ENCODE measurements around the gene SEC24D.

The SEC24D gene

GRCh38 chr4:118829107-118829506 lies 6.8 kb downstream of the SEC24D start:
- Histone ChIP-seq H2BK5ac (ENCODE audit: low read depth, low read length, poor library complexity) (no peak overlapping the region), H3K9me3 (ENCODE audit: insufficient read depth, low read depth, low read length) (no peaks in the 10 kb centered on the region), H2BK12ac (ENCODE audit: low read length) (no peak overlapping the region), H3K27me3 (ENCODE audit: insufficient read depth, low read length) (no peaks in the 10 kb centered on the region), H3K14ac (ENCODE audit: low read length) (no peak overlapping the region), H4K8ac (ENCODE audit: low read depth, low read length) (no peak overlapping the region), H3K23ac (ENCODE audit: low read length) (no peak overlapping the region), H4K12ac (ENCODE audit: low read depth, low read length) (no peak overlapping the region), H3K18ac (ENCODE audit: low read length) (no peak overlapping the region), H2AFZ (ENCODE audit: insufficient read depth, low read length, poor library complexity) (no peak overlapping the region), H3K79me1 (ENCODE audit: low read length) (no peaks in the 10 kb centered on the region), H3K4me2 (ENCODE audit: low read length) (no peak overlapping the region), H3K4ac (ENCODE audit: low read depth, low read length) (peak overlapping the region; percentile 70), H3K79me2 (ENCODE audit: control insufficient read depth, insufficient read depth, low read length, poor library complexity) (peaks cover 9% of the 10 kb centered on the region), H3K9ac (ENCODE audit: low read length) (no peak overlapping the region), H3K4me1 (ENCODE audit: control insufficient read depth in 1 of 2, insufficient read depth in 2 of 2, low read length in 2 of 2) (peaks cover 3 to 10% of the 10 kb centered on the region in 2 experiments), H3K27ac (ENCODE audit: low read depth, low read length) (no peak overlapping the region), H2AK5ac (ENCODE audit: low read length) (no peak overlapping the region), H2BK120ac (ENCODE audit: insufficient read depth, low read length, poor library complexity) (no peak overlapping the region), H3K4me3 (ENCODE audit: low read depth, low read length) (no peak overlapping the region), H3K36me3 (ENCODE audit: control insufficient read depth in 1 of 2, insufficient read depth in 2 of 2, low read length in 2 of 2) (peaks cover 26 to 41% of the 10 kb centered on the region in 2 experiments), H4K91ac (ENCODE audit: low read depth, low read length) (no peak overlapping the region)
- DNase-seq, result no peak
- no CpG with 5 or more reads among the region's 2 CpGs for WGBS (ENCODE audit: extremely low coverage, insufficient coverage, insufficient read length)

GRCh38 chr4:118826723-118827444 lies 9.0 kb downstream of the SEC24D start:
- Histone ChIP-seq H3K18ac (ENCODE audit: low read length) (no peak overlapping the region), H3K23ac (ENCODE audit: low read length) (no peak overlapping the region), H3K14ac (ENCODE audit: low read length) (no peak overlapping the region), H3K79me1 (ENCODE audit: low read length) (no peaks in the 10 kb centered on the region), H2BK5ac (ENCODE audit: low read depth, low read length, poor library complexity) (no peak overlapping the region), H3K9ac (ENCODE audit: low read length) (no peak overlapping the region), H3K79me2 (ENCODE audit: control insufficient read depth, insufficient read depth, low read length, poor library complexity) (peaks cover 9% of the 10 kb centered on the region), H4K12ac (ENCODE audit: low read depth, low read length) (no peak overlapping the region), H4K91ac (ENCODE audit: low read depth, low read length) (no peak overlapping the region), H2BK12ac (ENCODE audit: low read length) (no peak overlapping the region), H3K27me3 (ENCODE audit: insufficient read depth, low read length) (no peaks in the 10 kb centered on the region), H3K27ac (ENCODE audit: low read depth, low read length) (no peak overlapping the region), H3K9me3 (ENCODE audit: insufficient read depth, low read depth, low read length) (no peaks in the 10 kb centered on the region), H2AK5ac (ENCODE audit: low read length) (no peak overlapping the region), H2BK120ac (ENCODE audit: insufficient read depth, low read length, poor library complexity) (no peak overlapping the region), H3K36me3 (ENCODE audit: control insufficient read depth in 1 of 2, insufficient read depth in 2 of 2, low read length in 2 of 2) (peaks cover 33 to 48% of the 10 kb centered on the region in 2 experiments), H4K8ac (ENCODE audit: low read depth, low read length) (no peak overlapping the region), H3K4me1 (ENCODE audit: control insufficient read depth in 1 of 2, insufficient read depth in 2 of 2, low read length in 2 of 2) (peaks cover 3 to 10% of the 10 kb centered on the region in 2 experiments), H3K4ac (ENCODE audit: low read depth, low read length) (peak overlapping the region; percentile 84), H2AFZ (ENCODE audit: insufficient read depth, low read length, poor library complexity) (no peak overlapping the region), H3K4me2 (ENCODE audit: low read length) (no peak overlapping the region), H3K4me3 (ENCODE audit: low read depth, low read length) (no peak overlapping the region)
- peak in 1 of 2 donors; percentile 16 for DNase-seq
- no CpG with 5 or more reads among the region's 2 CpGs for WGBS (ENCODE audit: extremely low coverage, insufficient coverage, insufficient read length)

- no peak overlapping the region for H2AFZ ChIP-seq (ENCODE audit: insufficient read depth, low read length, poor library complexity)
- H3K9ac ChIP-seq (ENCODE audit: low read length), result no peak overlapping the region
- no peak overlapping the region for H2BK12ac ChIP-seq (ENCODE audit: low read length)
- H3K79me1 ChIP-seq (ENCODE audit: low read length), result no peaks in the 10 kb centered on the region
- peaks cover 9% of the 10 kb centered on the region for H3K79me2 ChIP-seq (ENCODE audit: control insufficient read depth, insufficient read depth, low read length, poor library complexity)
- H3K4me2 ChIP-seq (ENCODE audit: low read length), result no peak overlapping the region
- H3K36me3 ChIP-seq (ENCODE audit: control insufficient read depth in 1 of 2, insufficient read depth in 2 of 2, low read length in 2 of 2), result peaks cover 26 to 41% of the 10 kb centered on the region in 2 experiments
- peak in 1 of 2 donors; percentile 15 for DNase-seq
- no peak overlapping the region for H2BK5ac ChIP-seq (ENCODE audit: low read depth, low read length, poor library complexity)
- no peak overlapping the region for H4K8ac ChIP-seq (ENCODE audit: low read depth, low read length)
- H3K18ac ChIP-seq (ENCODE audit: low read length), result no peak overlapping the region
- WGBS (ENCODE audit: extremely low coverage, insufficient coverage, insufficient read length), result no CpG with 5 or more reads among the region's 3 CpGs
- H3K4ac ChIP-seq (ENCODE audit: low read depth, low read length), result no peak overlapping the region
- H3K23ac ChIP-seq (ENCODE audit: low read length), result no peak overlapping the region
- H3K14ac ChIP-seq (ENCODE audit: low read length), result no peak overlapping the region
- no peak overlapping the region for H2AK5ac ChIP-seq (ENCODE audit: low read length)
- no peak overlapping the region for H2BK120ac ChIP-seq (ENCODE audit: insufficient read depth, low read length, poor library complexity)
- no peak overlapping the region for H3K4me3 ChIP-seq (ENCODE audit: low read depth, low read length)
- peaks cover 3 to 10% of the 10 kb centered on the region in 2 experiments for H3K4me1 ChIP-seq (ENCODE audit: control insufficient read depth in 1 of 2, insufficient read depth in 2 of 2, low read length in 2 of 2)
- H4K91ac ChIP-seq (ENCODE audit: low read depth, low read length), result no peak overlapping the region
- H4K12ac ChIP-seq (ENCODE audit: low read depth, low read length), result no peak overlapping the region
- H3K27me3 ChIP-seq (ENCODE audit: insufficient read depth, low read length), result no peaks in the 10 kb centered on the region
- H3K27ac ChIP-seq (ENCODE audit: low read depth, low read length), result no peak overlapping the region
- no peaks in the 10 kb centered on the region for H3K9me3 ChIP-seq (ENCODE audit: insufficient read depth, low read depth, low read length)
These were observed 10.1 kb downstream of the SEC24D start for GRCh38 chr4:118825799-118826198.

- Histone ChIP-seq H2BK12ac (ENCODE audit: low read length) (no peak overlapping the region), H3K27ac (ENCODE audit: low read depth, low read length) (no peak overlapping the region), H3K4me2 (ENCODE audit: low read length) (no peak overlapping the region), H3K9me3 (ENCODE audit: insufficient read depth, low read depth, low read length) (no peaks in the 10 kb centered on the region), H3K9ac (ENCODE audit: low read length) (no peak overlapping the region), H3K4me1 (ENCODE audit: control insufficient read depth in 1 of 2, insufficient read depth in 2 of 2, low read length in 2 of 2) (peaks cover 3 to 10% of the 10 kb centered on the region in 2 experiments), H2BK120ac (ENCODE audit: insufficient read depth, low read length, poor library complexity) (no peak overlapping the region), H3K36me3 (ENCODE audit: control insufficient read depth in 1 of 2, insufficient read depth in 2 of 2, low read length in 2 of 2) (peaks cover 25 to 41% of the 10 kb centered on the region in 2 experiments), H3K23ac (ENCODE audit: low read length) (no peak overlapping the region), H4K8ac (ENCODE audit: low read depth, low read length) (no peak overlapping the region), H2AFZ (ENCODE audit: insufficient read depth, low read length, poor library complexity) (no peak overlapping the region), H3K14ac (ENCODE audit: low read length) (no peak overlapping the region), H3K27me3 (ENCODE audit: insufficient read depth, low read length) (no peaks in the 10 kb centered on the region), H3K4me3 (ENCODE audit: low read depth, low read length) (no peak overlapping the region), H3K4ac (ENCODE audit: low read depth, low read length) (no peak overlapping the region), H2AK5ac (ENCODE audit: low read length) (no peak overlapping the region), H4K12ac (ENCODE audit: low read depth, low read length) (no peak overlapping the region), H3K79me2 (ENCODE audit: control insufficient read depth, insufficient read depth, low read length, poor library complexity) (peaks cover 7% of the 10 kb centered on the region), H3K18ac (ENCODE audit: low read length) (no peak overlapping the region), H2BK5ac (ENCODE audit: low read depth, low read length, poor library complexity) (no peak overlapping the region), H4K91ac (ENCODE audit: low read depth, low read length) (no peak overlapping the region), H3K79me1 (ENCODE audit: low read length) (no peaks in the 10 kb centered on the region)
- WGBS (ENCODE audit: extremely low coverage, insufficient coverage, insufficient read length), result no CpG with 5 or more reads among the region's 5 CpGs
- no peak for DNase-seq
These were observed 11.8 kb downstream of the SEC24D start for GRCh38 chr4:118824141-118824540.
